ENCODE measurements around the gene SCG3.
"Not testable (repeated sequence)": the region's sequence is repeated elsewhere in the genome, so short reads cannot be mapped to it uniquely, and the experiment has no call there.

The SCG3 gene

DNA sequence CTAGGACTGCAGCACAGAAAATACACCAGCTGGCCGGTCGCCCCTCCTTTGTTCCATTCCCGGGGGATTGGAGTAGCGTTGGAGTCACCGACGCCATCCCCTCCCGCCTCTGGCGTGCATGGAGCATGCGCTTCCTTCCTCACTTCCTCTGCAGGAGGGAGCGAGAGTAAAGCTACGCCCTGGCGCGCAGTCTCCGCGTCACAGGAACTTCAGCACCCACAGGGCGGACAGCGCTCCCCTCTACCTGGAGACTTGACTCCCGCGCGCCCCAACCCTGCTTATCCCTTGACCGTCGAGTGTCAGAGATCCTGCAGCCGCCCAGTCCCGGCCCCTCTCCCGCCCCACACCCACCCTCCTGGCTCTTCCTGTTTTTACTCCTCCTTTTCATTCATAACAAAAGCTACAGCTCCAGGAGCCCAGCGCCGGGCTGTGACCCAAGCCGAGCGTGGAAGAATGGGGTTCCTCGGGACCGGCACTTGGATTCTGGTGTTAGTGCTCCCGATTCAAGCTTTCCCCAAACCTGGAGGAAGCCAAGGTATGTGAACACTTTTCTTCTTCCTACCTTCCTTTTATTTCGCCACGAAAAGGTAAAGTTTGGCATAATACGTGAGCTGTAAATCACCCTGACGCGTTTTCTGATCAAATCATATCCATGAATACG lies at the start of gene SCG3:
Gene SCG3, plus strand, starts transcription at position 201 of the 661 bp plus-strand sequence. Its CDS starts 253 bp downstream, at position 454.
- peak; percentile 87 to 94 for DNase-seq

DNA sequence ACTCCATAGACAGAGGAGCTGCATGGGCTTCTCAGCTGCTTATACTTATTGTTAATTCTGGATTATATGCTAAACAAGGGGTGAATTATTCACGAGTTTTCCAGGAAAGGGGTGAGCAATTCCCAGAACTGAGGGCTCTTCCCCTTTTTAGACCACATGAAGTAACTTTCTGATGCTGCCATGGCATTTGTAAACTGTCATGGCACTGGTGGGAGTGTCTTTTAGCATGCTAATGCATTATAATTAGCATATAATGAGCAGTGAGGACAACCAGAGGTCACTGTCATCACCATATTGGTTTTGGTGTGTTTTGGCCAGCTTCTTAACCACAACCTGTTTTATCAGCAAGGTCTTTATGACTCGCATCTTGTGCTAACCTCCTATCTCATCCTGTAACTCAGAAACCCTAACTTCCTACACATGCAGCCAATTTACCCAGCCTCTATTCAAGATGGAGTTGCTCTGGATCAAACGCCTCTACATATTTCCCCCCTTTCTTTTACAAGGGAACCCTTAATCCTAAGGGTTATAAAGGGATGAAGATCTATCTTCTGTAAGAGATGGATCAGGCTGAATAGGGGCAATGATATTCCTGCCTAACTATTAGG lies 46.6 kb upstream of the SCG3 start:
- DNase-seq = no peak

- DNase-seq = no peak
These were observed 39.7 kb upstream of the SCG3 start for GRCh38 chr15:51641490-51642130.

DNA sequence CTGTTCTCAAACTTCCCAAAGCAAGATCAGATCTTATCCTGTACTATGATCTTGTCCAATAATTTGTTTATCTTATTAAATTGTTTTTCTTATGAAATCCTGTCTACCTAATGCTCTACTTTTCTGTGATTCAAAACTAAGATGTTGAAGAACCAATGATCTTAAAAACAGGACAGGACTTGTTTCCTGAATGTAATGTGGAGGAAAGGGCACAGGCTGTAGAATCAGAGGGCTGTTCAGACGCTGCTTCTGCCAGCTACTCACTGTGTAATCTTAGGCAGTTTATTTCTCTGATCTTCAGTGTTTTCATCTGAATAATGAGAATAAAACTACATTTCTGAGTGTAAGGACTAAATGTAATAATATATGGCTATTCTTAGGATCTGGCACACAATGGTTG lies 38.6 kb upstream of the SCG3 start:
- no peak for DNase-seq

GRCh38 chr15:51647128-51647562 lies 34.2 kb upstream of the SCG3 start:
- DNase-seq = peak; percentile 49 to 76

DNA sequence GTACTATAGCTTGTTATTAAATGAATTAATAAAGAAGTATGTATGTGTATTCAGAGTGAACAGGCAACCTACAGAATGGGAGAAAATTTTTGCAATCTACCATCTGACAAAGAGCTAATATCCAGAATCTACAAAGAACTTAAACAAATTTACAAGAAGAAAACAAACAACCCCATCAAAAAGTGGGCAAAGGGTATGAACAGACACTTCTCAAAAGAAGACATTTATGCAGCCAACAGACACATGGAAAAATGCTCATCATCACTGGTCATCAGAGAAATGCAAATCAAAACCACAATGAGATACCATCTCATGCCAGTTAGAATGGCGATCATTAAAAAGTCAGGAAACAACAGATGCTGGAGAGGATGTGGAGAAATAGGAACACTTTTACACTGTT lies 33.2 kb upstream of the SCG3 start:
- DNase-seq = not testable (repeated sequence)

GRCh38 chr15:51648643-51649042 lies 32.7 kb upstream of the SCG3 start:
- not testable (repeated sequence) for DNase-seq

DNA sequence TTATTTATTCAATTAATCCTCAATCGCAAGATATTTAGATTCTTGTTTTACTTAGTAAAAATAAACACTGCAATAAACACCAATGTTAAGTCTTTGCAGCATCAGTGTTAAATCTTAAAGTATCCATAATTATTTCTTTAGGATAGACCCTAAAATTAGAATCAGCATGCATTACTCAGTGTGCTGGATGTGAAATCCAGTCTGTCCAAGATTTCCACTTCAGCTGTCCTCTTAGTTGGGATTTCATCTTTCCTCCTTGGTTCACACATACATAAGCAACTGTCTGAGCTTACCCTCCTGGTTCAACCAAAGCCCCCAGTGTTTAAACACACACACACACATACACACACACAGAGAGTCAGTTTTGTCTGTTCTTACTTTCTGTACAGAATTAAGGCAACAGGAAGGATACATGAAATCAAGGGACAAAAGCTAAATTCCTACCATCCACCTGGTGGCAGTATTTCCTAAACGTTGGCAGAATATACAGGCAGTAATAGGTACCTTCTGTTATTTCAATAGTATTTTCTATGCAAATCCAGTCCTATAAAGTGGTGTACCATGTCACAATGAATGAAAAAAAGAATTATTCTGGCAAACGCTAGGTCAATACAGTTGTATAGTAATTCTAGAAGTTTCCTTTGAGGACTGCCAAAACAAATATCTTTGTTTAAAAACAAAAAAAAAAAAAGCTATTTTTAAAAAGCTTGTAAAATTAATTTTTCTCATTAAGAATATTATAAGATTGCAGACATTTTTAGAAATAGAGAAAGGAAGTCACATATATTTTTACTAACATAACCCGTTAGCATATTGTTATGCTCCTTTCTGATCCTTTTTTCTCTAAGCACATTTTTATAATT lies 31.4 kb upstream of the SCG3 start:
- peak; percentile 66 to 83 for DNase-seq

DNA sequence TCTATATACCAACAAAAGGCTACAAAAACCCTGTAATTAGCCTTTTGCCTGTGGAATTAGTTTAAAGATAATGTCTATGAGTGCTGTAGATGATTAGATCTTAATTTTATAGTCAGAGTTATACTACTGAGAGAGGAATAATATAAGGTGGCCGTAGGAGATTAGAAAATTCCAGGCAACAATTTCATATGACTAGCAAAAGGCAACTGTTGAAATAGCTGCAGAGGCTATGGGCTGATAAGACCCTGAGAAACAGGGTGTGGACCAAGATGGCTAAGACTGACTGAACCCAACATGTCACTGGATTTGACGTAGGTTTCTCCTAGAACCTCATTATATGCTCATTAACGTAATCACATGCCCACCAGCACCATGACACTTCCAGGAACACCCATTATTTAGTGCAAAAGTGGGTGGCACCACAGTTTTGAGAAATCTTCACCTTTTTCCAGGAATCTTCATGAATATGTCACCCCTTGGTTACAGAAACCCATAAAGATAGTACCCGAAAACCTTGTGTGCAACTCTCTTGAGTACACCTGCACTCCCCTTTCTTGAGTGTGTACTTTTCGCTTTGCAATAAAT lies 29.1 kb upstream of the SCG3 start:
- DNase-seq = no peak

- DNase-seq = not testable (repeated sequence)
These were observed 25.8 kb upstream of the SCG3 start for GRCh38 chr15:51655401-51656057.

DNA sequence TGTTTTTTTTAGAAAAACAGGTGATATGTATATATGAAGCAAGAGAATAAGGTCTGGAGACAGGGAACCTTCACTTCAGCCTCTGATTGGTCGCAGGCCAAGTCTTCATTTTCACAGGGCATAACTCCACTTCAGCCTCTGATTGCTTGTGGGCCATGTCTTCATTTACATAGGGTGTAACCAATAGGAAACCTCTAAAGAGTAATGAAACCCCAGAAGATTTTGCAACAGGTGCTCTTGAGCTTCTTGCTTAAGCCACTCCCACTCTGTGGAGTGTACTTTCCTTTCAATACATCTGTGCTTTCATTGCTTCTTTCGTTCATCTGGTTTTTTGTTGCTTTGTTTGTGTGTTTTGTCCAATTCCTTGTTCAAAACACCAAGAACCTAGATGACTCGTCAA lies 22.6 kb upstream of the SCG3 start:
- DNase-seq = no peak

DNA sequence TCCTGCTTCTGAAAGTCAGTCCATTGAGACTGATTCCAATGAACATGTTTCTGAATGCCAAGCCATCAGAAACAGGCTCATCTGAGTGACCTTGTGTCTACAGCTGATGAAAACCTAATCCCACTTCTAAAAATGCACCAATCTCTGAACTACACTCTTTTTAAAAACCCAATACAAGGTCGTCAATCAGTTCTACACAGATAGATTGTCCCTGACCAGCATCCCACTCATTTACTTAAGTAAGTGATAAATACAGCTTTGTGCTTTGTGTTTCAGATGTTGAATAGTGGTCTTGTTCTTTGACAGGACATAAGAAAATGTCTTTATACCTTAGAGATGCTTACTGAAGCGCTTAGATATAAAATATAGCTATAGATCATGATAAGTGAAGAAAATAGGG lies 20.2 kb upstream of the SCG3 start:
- DNase-seq = no peak

GRCh38 chr15:51667478-51667877 lies 13.8 kb upstream of the SCG3 start:
- no peak for DNase-seq

GRCh38 chr15:51668446-51668845 lies 12.9 kb upstream of the SCG3 start:
- DNase-seq = no peak

GRCh38 chr15:51669381-51669780 lies 11.9 kb upstream of the SCG3 start:
- DNase-seq = no peak

GRCh38 chr15:51672155-51672687 lies 9.1 kb upstream of the SCG3 start:
- no peak for DNase-seq

GRCh38 chr15:51672913-51673857 lies 8.1 kb upstream of the SCG3 start:
- no peak for DNase-seq

DNA sequence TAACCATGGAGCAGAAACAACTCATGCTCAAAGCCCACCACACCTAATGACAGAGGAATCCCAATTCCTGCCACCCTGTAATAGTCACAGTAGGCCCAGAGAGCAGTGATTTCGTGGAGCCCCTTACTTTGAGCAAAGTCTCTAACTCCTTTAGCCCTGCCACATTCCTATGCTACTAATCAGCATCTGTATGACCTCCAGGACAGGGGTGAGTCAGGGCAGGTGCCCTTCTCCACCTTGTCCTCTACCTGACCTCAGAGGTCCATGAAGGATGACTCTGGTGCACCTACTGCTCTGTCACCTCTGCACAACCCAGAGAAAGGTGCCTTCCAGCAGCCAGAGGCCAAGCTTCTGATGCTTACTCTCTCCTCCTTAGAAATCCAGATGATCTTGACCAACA lies 6.1 kb upstream of the SCG3 start:
- no peak for DNase-seq

- DNase-seq = no peak
These were observed 4.3 kb upstream of the SCG3 start for GRCh38 chr15:51677021-51677420.

DNA sequence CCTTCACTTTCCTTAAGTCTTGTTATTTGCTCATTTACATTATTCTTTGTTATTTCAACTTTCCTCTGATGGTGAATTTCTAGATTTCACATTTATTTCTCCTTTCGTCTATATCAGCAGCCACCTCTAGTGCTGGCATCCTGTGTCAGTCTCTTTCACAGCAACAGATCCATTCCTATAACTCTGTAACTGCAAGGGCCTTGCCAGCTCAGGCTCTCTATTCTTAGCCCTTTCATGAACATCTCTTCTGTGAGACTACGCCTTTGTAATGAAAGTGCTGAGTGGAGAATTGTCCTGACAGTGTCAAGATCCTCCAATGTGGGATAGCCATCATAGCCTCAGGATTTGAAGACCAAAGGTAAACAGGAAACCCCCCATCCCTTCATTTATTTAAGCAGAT lies 3.9 kb upstream of the SCG3 start:
- no peak for DNase-seq

DNA sequence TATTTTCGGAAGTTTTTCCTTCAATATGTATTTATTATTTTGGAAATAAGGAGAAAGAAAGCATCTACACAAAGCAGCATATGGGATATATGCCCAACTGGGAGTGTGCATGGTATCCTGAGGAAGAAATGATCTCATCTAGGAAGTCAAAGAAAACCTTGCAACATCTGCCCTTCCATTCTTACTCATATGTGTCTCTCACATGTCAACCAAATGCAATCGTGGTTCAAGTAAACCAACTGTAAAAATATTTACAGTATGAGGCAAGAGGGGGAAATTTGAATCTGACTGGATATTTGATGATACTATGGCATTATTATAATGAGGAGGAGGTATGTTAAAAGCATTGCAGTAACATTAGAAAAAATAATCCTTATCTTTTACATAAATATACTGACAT lies 3.2 kb upstream of the SCG3 start:
- DNase-seq = no peak
